ENCODE measurements around the gene GALNT18.

DNA sequence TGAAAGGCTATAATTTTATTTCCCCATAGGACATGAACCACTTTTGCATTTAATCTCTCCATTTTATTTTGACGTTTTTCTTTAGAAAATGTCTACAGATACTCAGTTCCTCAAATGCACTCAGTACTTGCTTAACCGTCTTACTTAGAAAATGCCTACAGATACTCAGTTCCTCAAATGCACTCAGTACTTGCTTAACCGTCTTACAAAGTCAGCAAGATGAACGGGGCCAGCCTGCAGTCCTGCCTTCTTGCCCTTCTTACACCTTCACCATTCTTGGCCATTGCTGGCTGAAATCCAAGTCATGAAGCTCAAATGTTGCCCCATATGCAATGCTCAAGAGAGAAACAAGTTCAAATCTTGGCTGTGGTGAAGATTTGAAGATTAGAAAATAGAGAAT is 302.8 kb downstream of the GALNT18 start:
- TF ChIP-seq, protein P1, sequence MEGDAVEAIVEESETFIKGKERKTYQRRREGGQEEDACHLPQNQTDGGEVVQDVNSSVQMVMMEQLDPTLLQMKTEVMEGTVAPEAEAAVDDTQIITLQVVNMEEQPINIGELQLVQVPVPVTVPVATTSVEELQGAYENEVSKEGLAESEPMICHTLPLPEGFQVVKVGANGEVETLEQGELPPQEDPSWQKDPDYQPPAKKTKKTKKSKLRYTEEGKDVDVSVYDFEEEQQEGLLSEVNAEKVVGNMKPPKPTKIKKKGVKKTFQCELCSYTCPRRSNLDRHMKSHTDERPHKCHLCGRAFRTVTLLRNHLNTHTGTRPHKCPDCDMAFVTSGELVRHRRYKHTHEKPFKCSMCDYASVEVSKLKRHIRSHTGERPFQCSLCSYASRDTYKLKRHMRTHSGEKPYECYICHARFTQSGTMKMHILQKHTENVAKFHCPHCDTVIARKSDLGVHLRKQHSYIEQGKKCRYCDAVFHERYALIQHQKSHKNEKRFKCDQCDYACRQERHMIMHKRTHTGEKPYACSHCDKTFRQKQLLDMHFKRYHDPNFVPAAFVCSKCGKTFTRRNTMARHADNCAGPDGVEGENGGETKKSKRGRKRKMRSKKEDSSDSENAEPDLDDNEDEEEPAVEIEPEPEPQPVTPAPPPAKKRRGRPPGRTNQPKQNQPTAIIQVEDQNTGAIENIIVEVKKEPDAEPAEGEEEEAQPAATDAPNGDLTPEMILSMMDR (IDR thresholded peaks at IDR 0.05) = no peak
- no peak for TF ChIP-seq POLR2A (IDR thresholded peaks at IDR 0.05)
